Parathyroid adenoma (tissue), 2 donors: ENCODE measurements around the gene PRDM15.

Experiments used
- H2AFZ ChIP-seq: fragments of 300-600 bp; sonication (generic); one replicate; pipeline ENCODE4 v1.7.0; 2017; ENCODE audit warnings: antibody characterized with exemption, mild to moderate bottlenecking
- H3K27ac ChIP-seq: fragments of 300-600 bp; sonication (generic); one replicate; pipeline ENCODE4 v1.7.0; 2017
- H3K27me3 ChIP-seq: fragments of 300-600 bp; sonication (generic); one replicate; pipeline ENCODE4 v1.7.0; 2017; ENCODE audit warnings: low read length; ENCODE audit not compliant: control insufficient read depth, insufficient read depth
- H3K36me3 ChIP-seq: fragments of 300-600 bp; sonication (generic); one replicate; pipeline ENCODE4 v1.7.0; 2017; ENCODE audit warnings: low read length; ENCODE audit not compliant: control insufficient read depth, insufficient read depth
- H3K4me1 ChIP-seq: fragments of 300-600 bp; sonication (generic); one replicate; pipeline ENCODE4 v1.7.0; 2017; ENCODE audit warnings: control low read depth
- H3K4me2 ChIP-seq: fragments of 300-600 bp; sonication (generic); one replicate; pipeline ENCODE4 v1.7.0; 2017; ENCODE audit warnings: low read length
- H3K4me3 ChIP-seq: fragments of 300-600 bp; sonication (generic); one replicate; pipeline ENCODE4 v1.7.0; 2017; ENCODE audit warnings: low read depth, low read length
- H3K79me2 ChIP-seq: fragments of 300-600 bp; sonication (generic); one replicate; pipeline ENCODE4 v1.7.0; 2017; ENCODE audit warnings: control low read depth
- H3K9ac ChIP-seq: fragments of 300-600 bp; sonication (generic); one replicate; pipeline ENCODE4 v1.7.0; 2017; ENCODE audit warnings: mild to moderate bottlenecking
- H3K9me3 ChIP-seq: fragments of 300-600 bp; sonication (generic); one replicate; pipeline ENCODE4 v1.7.0; 2017; ENCODE audit warnings: low read length; ENCODE audit not compliant: control insufficient read depth
- CTCF ChIP-seq: fragments of 300-600 bp; sonication (generic); IDR thresholded peaks from one replicate; pipeline ENCODE4 v1.7.0; 2017; ENCODE audit warnings: antibody characterized with exemption, mild to moderate bottlenecking
- donor health status: primary hyperparathyroidism.

Gene PRDM15

DNA sequence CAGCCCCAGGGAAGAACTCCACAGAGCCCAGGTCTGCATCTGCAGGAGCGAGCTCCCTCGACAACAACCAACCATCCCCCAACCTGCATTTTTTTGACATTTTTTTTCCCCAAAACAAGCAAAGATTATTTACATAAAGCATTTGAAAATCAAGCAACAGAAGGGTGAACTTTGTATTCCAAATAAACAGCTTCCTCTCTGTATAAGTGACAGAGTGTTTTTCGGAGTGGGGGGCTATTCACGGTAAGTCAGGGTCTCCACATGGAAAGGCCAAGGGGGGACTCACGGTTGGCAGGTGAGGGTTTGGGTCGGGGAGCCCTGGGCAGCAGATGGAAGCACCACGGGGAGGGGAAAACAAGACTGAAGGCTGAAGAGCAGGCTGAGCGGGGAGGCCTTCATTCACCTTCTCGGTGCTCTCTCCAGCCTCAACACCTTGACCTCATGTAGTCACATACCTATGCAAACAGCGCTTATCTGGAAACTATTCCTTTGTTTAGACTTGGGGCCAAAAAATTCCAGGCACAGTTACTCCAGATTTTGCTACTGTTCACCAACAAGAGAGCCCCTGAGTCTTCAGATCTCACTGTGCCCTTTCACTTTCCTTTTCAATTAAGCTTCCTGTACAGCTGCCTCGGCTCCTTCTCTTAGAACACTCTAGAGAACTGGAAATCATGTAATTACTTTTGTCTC, 47.1 kb upstream of the PRDM15 start:
- Histone ChIP-seq H3K9me3 (no peaks in the 10 kb centered on the region), H3K27ac (peak overlapping the region; percentile 69), H3K36me3 (no peaks in the 10 kb centered on the region), H3K4me3 (peak overlapping the region; percentile 47), H2AFZ (peak overlapping the region; percentile 64), H3K4me1 (peaks cover 19% of the 10 kb centered on the region), H3K4me2 (peak overlapping the region; percentile 39), H3K27me3 (no peaks in the 10 kb centered on the region), H3K79me2 (peaks cover 14% of the 10 kb centered on the region), H3K9ac (peak overlapping the region; percentile 11)
- TF ChIP-seq CTCF: no peak

DNA sequence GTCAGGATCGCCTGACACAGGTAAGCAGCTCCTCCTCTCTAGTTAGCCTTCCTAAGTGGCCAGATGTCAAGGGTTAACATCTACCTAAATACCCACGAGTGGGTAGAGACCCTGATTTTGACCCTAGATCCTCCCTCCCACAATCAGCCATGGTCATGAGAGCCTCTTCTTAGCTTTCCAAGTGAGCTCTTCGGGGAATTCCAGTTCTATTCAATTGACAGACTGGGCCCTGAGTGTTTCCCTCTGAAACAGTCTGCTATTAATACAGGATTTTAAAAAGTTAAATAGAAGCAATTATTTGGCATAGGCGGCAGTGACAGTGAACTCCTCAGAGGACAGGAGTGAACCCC, 46.6 kb upstream of the PRDM15 start:
- Histone ChIP-seq H3K4me3 (no peak overlapping the region), H3K9me3 (no peaks in the 10 kb centered on the region), H3K9ac (no peak overlapping the region), H3K4me1 (peaks cover 23% of the 10 kb centered on the region), H3K36me3 (no peaks in the 10 kb centered on the region), H3K27me3 (no peaks in the 10 kb centered on the region), H3K79me2 (peaks cover 14% of the 10 kb centered on the region), H3K4me2 (peak overlapping the region; percentile 39), H2AFZ (peak overlapping the region; percentile 64), H3K27ac (peak overlapping the region; percentile 69)
- TF ChIP-seq CTCF: no peak

GRCh38 chr21:41924368-41924754, 45.2 kb upstream of the PRDM15 start:
- no peak for TF ChIP-seq CTCF
- no peaks in the 10 kb centered on the region for H3K9me3 ChIP-seq
- H3K27ac ChIP-seq: peak overlapping the region; percentile 69
- H2AFZ ChIP-seq: no peak overlapping the region
- H3K79me2 ChIP-seq: peaks cover 14% of the 10 kb centered on the region
- H3K27me3 ChIP-seq: no peaks in the 10 kb centered on the region
- H3K4me3 ChIP-seq: no peak overlapping the region
- H3K4me1 ChIP-seq: peaks cover 21% of the 10 kb centered on the region
- no peak overlapping the region for H3K4me2 ChIP-seq
- H3K36me3 ChIP-seq: no peaks in the 10 kb centered on the region
- H3K9ac ChIP-seq: no peak overlapping the region

- Histone ChIP-seq H3K4me1 (peaks cover 19% of the 10 kb centered on the region), H3K27me3 (no peaks in the 10 kb centered on the region), H3K27ac (peak overlapping the region; percentile 69), H3K9ac (no peak overlapping the region), H3K4me3 (no peak overlapping the region), H3K79me2 (peaks cover 12% of the 10 kb centered on the region), H3K36me3 (no peaks in the 10 kb centered on the region), H2AFZ (no peak overlapping the region), H3K9me3 (no peaks in the 10 kb centered on the region), H3K4me2 (peak overlapping the region; percentile 22)
- TF ChIP-seq CTCF: no peak
These were observed 44.7 kb upstream of the PRDM15 start for GRCh38 chr21:41923631-41924367.
